GM18526 (cell line): Measurements from ENCODE around the gene PPP1CC.

Experiments
- POLR2A ChIP-seq: IDR thresholded peaks from 3 replicates; pipeline ENCODE4 v1.6.1; 2011; ENCODE audit not compliant: insufficient read length; ENCODE audit errors: extremely low read depth

Gene PPP1CC

DNA sequence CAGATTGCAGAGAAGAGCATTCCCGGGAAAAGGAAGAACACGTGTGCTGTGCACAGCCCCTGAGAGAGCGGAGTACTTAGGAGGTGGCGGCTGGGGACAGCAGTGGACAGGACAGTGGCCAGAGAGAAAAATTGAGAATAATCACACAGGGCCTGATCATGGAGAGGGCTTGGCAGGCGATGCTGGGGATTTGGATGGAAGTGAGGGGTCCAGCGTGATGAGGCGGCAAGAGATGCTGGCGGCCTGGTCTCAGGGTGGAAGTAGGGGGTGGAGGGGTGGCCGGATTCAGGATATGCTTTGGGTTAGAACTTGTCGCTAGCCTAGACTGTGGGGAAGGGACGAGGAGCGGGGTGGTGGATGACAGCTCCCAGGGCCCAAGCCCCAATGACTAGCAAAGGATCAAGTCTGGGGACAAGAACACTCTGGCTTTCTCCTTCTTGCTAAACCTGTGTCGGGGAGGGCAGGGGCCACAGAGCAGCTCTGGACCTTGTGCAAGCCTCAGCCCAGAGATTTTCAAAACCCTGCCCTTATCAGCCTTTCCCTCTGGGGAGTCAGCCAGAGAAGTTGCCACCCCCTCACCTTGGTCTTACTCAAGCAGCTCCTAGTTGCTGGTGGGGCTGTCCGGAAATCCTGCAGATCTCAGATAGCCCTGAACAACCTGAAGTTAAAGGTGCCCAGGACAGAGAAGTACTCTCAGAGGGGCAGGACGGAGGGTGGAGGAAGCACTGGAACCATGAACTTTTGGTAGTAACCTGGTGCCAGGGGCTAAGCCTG is 55.1 kb downstream of the PPP1CC start:
- no peak for TF ChIP-seq POLR2A

DNA sequence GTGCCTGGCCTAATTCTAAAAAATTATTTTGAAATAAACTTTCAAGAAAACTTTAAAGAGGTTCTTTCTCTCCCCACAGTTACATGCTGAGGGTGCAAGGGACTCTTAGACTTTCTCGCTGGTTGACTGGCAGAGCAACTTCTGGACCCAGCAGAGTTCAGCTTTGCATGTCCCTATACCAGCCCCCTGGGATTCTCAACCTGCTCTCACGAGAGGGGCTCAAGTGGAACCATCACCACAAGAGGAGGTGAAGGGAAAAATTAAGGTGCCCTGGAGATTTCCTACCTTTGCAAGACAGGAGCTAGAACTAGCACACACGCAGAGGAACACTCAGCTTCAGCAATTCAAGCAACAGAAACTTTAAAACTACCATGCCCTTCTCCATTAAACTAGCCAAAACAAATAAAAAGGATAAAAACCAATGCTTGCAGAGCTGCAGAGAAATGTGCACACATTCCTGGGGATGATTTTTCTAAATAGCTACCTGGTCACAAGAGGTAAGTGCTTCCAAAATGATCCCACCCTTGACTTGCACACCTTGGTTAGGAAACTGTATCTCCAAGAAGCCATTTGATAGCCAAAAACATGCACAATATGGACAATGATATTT is 56.3 kb downstream of the PPP1CC start:
- no peak for TF ChIP-seq POLR2A

DNA sequence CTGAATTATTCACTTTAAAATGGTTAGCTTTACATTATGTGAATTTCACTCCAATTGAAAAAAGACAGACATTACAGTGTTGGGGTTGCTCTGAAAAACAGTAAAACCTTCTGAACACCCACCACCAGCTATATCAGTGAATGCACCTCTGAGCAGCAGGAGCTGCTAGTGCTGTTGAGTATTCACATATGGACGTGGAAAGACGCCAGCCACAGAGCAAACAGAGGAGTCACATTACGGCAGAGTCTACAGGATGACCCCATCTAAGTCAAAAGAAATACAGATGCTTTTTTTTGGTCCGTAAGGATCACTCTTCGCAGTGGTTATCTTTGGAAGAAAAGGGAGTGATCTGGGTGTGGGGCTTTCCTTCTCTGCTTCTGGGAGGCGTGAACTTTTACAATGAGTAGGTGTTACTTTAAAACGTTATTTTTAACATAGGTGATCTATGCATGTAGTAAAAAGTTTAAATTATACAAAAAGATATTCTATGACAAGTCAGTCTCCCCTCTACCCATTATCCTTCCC is 58.3 kb downstream of the PPP1CC start:
- TF ChIP-seq POLR2A, result no peak

DNA sequence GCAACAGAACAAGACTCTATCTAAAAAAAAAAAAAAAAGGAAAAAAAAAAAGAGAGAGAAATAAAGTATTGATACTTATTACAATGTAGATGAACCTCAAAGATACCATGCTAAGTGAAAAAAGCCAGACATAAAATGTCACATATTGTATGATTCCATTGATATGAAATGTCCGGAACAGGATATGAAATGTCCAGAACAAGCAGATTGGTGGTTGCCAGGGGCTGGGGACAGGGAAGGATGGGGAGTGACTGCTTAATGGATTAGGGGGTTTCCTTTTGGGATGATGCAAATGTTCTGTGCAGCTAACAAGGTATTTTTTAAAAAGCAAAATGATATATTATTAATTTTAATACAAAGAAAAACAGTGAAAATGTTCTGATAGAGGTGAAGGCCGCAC is 58.8 kb downstream of the PPP1CC start:
- no peak for TF ChIP-seq POLR2A

DNA sequence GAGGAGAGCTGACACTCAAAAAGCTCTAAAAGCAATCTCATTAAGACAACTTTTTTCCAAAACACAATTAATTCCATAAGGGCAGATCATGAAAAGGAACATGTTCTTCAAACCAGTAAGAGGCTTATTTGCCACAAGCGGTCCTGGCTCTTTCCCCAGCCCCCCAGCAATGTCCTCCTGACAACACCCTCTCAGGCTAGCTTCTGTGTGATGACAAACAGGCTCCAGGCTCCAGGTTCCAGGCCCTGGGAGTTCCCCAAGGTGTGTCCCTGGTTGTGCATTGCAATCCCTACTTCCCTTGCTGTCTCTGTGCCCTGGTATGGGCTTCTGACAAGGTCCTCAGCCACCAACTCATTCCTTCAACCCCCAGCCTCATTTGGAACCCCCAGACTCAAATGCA is 62.7 kb downstream of the PPP1CC start:
- TF ChIP-seq POLR2A, result no peak

DNA sequence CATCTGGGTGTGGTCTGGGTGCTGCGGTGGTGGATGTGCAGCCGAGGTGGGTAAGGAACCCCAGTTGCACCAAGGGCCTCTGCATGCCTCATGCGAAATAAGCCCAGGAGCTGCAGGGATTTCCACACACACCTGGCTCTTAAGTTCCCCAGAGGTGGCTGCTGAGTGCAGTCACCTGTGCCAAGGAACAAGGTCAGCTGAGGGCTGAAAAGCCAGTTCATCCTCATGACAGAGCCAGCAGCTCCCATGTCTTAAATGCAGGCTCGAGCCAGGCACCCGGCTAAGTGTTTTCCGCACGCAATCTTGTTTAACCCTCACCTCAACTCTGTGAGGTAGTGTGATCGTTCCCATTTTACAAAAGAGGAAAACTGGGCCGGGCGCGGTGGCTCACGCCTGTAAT is 63.5 kb downstream of the PPP1CC start:
- TF ChIP-seq POLR2A, result no peak

DNA sequence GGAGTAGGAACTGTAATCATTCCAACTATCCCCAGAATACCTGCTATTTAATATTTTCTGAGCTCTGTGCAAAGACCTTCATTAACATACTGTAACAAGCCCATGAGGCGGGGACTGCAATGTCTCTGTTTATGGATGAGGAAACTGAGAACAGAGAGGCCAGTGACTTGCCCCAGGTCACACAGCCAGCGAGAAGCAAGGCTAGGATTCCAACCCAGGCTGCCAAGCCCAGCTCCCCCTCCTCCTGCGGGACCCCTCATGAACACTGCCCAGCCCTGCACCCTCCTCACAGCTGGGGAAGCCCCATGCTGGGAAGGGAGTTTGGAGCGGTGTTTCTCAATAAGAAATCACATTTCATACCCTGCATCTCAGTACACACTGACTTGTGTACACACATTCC is 64.7 kb downstream of the PPP1CC start:
- no peak for TF ChIP-seq POLR2A

DNA sequence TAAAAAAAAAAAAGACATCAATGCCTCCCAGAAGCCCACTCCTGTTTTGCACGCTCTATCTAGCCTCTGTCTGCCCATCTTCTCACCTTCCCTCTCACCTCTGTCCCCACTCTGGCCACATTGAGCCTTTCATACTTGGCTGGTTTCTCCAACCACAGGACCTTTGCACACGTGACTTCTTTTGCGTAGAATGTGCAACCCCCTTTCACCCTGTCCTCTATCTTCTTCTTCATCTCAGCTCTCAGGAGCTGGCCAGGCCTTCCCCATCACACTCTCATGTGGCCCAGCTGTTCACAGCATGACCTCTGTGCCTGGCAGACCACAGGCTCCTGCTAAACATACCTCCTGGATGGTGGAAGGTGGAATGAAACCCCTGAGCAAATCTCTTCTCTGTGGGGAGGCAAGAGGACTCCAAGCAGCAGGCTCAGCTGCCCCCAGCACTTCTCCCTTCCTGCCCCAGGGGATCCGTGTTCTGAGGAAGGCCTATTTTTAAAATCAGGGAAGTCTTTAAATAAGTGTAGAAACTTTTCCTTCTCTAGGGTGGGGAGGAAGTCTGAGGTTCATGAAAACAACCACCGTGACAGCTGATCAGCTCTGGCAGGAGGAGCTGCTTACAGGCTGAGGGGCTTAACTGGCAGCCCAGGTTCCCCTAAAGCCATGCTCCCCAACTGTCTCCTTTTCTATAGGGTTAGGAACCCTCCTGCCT is 65.3 kb downstream of the PPP1CC start:
- no peak for TF ChIP-seq POLR2A

DNA sequence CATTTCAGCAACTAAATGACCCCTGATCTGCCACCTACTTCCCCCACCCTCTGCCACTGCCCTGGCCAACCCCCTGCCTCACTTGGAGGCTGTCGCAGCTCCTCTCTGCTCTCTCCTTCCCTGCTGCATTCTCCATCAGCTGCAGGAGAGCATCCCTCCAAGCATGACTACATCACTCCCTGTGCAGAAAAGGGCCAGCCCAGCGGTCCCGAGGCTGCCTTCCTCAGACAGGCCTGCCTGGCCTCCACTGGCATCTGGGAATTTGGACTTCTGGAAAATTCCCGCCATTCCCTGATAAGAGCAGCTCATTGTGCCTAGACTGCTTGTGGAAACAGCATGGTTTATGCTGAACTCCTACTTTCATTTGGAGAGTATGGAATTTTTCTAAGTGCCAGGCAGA is 66.5 kb downstream of the PPP1CC start:
- TF ChIP-seq POLR2A, result no peak

DNA sequence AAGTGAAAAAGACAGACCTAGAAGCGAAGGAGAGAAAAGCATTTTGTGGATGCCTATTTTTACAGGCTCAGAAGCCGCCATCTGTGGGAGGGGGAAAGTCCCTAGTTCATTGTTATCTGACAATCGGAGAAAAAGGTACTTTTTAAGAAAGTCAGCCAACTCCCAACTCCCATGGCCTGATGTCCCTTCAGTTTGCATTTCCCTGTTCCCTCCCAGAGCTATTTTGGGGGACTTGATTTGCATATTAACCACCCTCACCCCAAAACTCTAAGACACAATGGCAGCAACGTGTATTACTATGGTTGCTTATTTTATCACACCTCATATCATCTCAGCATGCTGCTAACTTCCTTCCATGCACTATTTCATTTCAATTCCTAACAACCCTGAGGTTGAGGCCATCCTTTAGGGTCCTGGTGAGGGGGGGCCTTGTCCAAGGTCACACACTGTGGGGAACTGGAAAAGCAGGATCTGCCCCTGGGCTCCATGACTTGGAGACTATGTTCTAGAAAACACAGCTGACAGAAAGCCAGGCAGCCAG is 72.5 kb downstream of the PPP1CC start:
- TF ChIP-seq POLR2A, result no peak
